Measurements from ENCODE around the gene TFAP2B. TPM values are rescaled to one million over a fixed set of nuclear protein-coding genes. Genes with fewer than 3 reads are reported as not detected.

The TFAP2B gene
- total RNA-seq: not detected
- 0 reads per million in 2 donors for total RNA-seq

GRCh38 chr6:50818673-50819072 lies at the start of gene TFAP2B:
Gene TFAP2B (plus strand): TSS chr6:50818871. CDS start chr6:50818892, 21 bp downstream.
- Mint-ChIP-seq H3K27ac (no peak within 1 kb of the TSS), H3K4me1 (peaks cover 15% of the 10 kb centered on the region), H3K36me3 (ENCODE audit: low read depth) (peaks cover 11% of the 10 kb centered on the region), H3K4me3 (peak within 1 kb of the TSS; percentile 37), H3K27me3 (peaks cover 78% of the 10 kb centered on the region)
- ATAC-seq (no peak), DNase-seq (no peak)
- no peaks in the 10 kb centered on the region for H3K9me3 ChIP-seq (ENCODE audit: control insufficient read depth, low read length, poor library complexity, severe bottlenecking)

- Mint-ChIP-seq H3K27me3 (no peaks in the 10 kb centered on the region), H3K27ac (no peak overlapping the region), H3K4me1 (no peaks in the 10 kb centered on the region), H3K36me3 (ENCODE audit: low read depth) (no peaks in the 10 kb centered on the region), H3K4me3 (no peak overlapping the region)
- H3K9me3 ChIP-seq (ENCODE audit: control insufficient read depth, low read length, poor library complexity, severe bottlenecking): no peaks in the 10 kb centered on the region
- DNase-seq: no peak
- ATAC-seq: no peak
Measured at GRCh38 chr6:50778696-50779095, 40.0 kb upstream of the TFAP2B start.

GRCh38 chr6:50780382-50780781 lies 38.3 kb upstream of the TFAP2B start:
- H3K27ac Mint-ChIP-seq: no peak overlapping the region
- no peaks in the 10 kb centered on the region for H3K9me3 ChIP-seq (ENCODE audit: control insufficient read depth, low read length, poor library complexity, severe bottlenecking)
- H3K36me3 Mint-ChIP-seq (ENCODE audit: low read depth): no peaks in the 10 kb centered on the region
- H3K4me1 Mint-ChIP-seq: no peaks in the 10 kb centered on the region
- no peak for ATAC-seq
- no peak overlapping the region for H3K4me3 Mint-ChIP-seq
- no peaks in the 10 kb centered on the region for H3K27me3 Mint-ChIP-seq
- no peak for DNase-seq

- Mint-ChIP-seq H3K4me3 (no peak overlapping the region), H3K27ac (no peak overlapping the region), H3K4me1 (no peaks in the 10 kb centered on the region), H3K27me3 (no peaks in the 10 kb centered on the region), H3K36me3 (ENCODE audit: low read depth) (no peaks in the 10 kb centered on the region)
- no peak for ATAC-seq
- no peaks in the 10 kb centered on the region for H3K9me3 ChIP-seq (ENCODE audit: control insufficient read depth, low read length, poor library complexity, severe bottlenecking)
- DNase-seq: no peak
Measured at GRCh38 chr6:50785921-50786320, 32.8 kb upstream of the TFAP2B start.

- no peaks in the 10 kb centered on the region for H3K27me3 Mint-ChIP-seq
- no peaks in the 10 kb centered on the region for H3K4me1 Mint-ChIP-seq
- H3K36me3 Mint-ChIP-seq (ENCODE audit: low read depth): no peaks in the 10 kb centered on the region
- H3K4me3 Mint-ChIP-seq: no peak overlapping the region
- H3K9me3 ChIP-seq (ENCODE audit: control insufficient read depth, low read length, poor library complexity, severe bottlenecking): no peaks in the 10 kb centered on the region
- no peak overlapping the region for H3K27ac Mint-ChIP-seq
- DNase-seq: no peak
- ATAC-seq: no peak
Measured at GRCh38 chr6:50791900-50792508, 26.7 kb upstream of the TFAP2B start.

GRCh38 chr6:50792771-50793170 lies 25.9 kb upstream of the TFAP2B start:
- H3K27ac Mint-ChIP-seq: no peak overlapping the region
- no peak for ATAC-seq
- no peaks in the 10 kb centered on the region for H3K36me3 Mint-ChIP-seq (ENCODE audit: low read depth)
- H3K27me3 Mint-ChIP-seq: no peaks in the 10 kb centered on the region
- H3K9me3 ChIP-seq (ENCODE audit: control insufficient read depth, low read length, poor library complexity, severe bottlenecking): no peaks in the 10 kb centered on the region
- H3K4me3 Mint-ChIP-seq: no peak overlapping the region
- DNase-seq: no peak
- no peaks in the 10 kb centered on the region for H3K4me1 Mint-ChIP-seq

GRCh38 chr6:50795574-50795973 lies 23.1 kb upstream of the TFAP2B start:
- Mint-ChIP-seq H3K27me3 (no peaks in the 10 kb centered on the region), H3K36me3 (ENCODE audit: low read depth) (no peaks in the 10 kb centered on the region), H3K4me1 (no peaks in the 10 kb centered on the region), H3K4me3 (no peak overlapping the region), H3K27ac (no peak overlapping the region)
- no peaks in the 10 kb centered on the region for H3K9me3 ChIP-seq (ENCODE audit: control insufficient read depth, low read length, poor library complexity, severe bottlenecking)
- ATAC-seq: no peak
- no peak for DNase-seq

GRCh38 chr6:50804283-50804682 lies 14.4 kb upstream of the TFAP2B start:
- H3K27ac Mint-ChIP-seq: no peak overlapping the region
- no peak for ATAC-seq
- no peaks in the 10 kb centered on the region for H3K36me3 Mint-ChIP-seq (ENCODE audit: low read depth)
- no peaks in the 10 kb centered on the region for H3K9me3 ChIP-seq (ENCODE audit: control insufficient read depth, low read length, poor library complexity, severe bottlenecking)
- no peaks in the 10 kb centered on the region for H3K4me1 Mint-ChIP-seq
- no peak for DNase-seq
- H3K4me3 Mint-ChIP-seq: no peak overlapping the region
- H3K27me3 Mint-ChIP-seq: no peaks in the 10 kb centered on the region

- no peak for ATAC-seq
- DNase-seq: no peak
- H3K4me3 Mint-ChIP-seq: no peak overlapping the region
- no peaks in the 10 kb centered on the region for H3K4me1 Mint-ChIP-seq
- peaks cover 5% of the 10 kb centered on the region for H3K27me3 Mint-ChIP-seq
- H3K9me3 ChIP-seq (ENCODE audit: control insufficient read depth, low read length, poor library complexity, severe bottlenecking): no peaks in the 10 kb centered on the region
- H3K27ac Mint-ChIP-seq: no peak overlapping the region
- H3K36me3 Mint-ChIP-seq (ENCODE audit: low read depth): no peaks in the 10 kb centered on the region
Measured at GRCh38 chr6:50807035-50807434, 11.6 kb upstream of the TFAP2B start.

- H3K9me3 ChIP-seq (ENCODE audit: control insufficient read depth, low read length, poor library complexity, severe bottlenecking): no peaks in the 10 kb centered on the region
- peak overlapping the region; percentile 80 for H3K4me3 Mint-ChIP-seq
- H3K36me3 Mint-ChIP-seq (ENCODE audit: low read depth): peaks cover 6% of the 10 kb centered on the region
- H3K4me1 Mint-ChIP-seq: peaks cover 6% of the 10 kb centered on the region
- peaks cover 62% of the 10 kb centered on the region for H3K27me3 Mint-ChIP-seq
- no peak for ATAC-seq
- no peak overlapping the region for H3K27ac Mint-ChIP-seq
- no peak for DNase-seq
Measured at GRCh38 chr6:50815436-50816114, 3.1 kb upstream of the TFAP2B start.

GRCh38 chr6:50816115-50816675 lies 2.5 kb upstream of the TFAP2B start:
- DNase-seq (peak; percentile 14 to 25 (median 19)), ATAC-seq (peak; percentile 42)
- peaks cover 8% of the 10 kb centered on the region for H3K4me1 Mint-ChIP-seq
- no peak overlapping the region for H3K27ac Mint-ChIP-seq
- H3K9me3 ChIP-seq (ENCODE audit: control insufficient read depth, low read length, poor library complexity, severe bottlenecking): no peaks in the 10 kb centered on the region
- H3K36me3 Mint-ChIP-seq (ENCODE audit: low read depth): peaks cover 6% of the 10 kb centered on the region
- peaks cover 66% of the 10 kb centered on the region for H3K27me3 Mint-ChIP-seq
- peak overlapping the region; percentile 80 for H3K4me3 Mint-ChIP-seq

- H3K36me3 Mint-ChIP-seq (ENCODE audit: low read depth): peaks cover 10% of the 10 kb centered on the region
- no peak overlapping the region for H3K4me3 Mint-ChIP-seq
- H3K27ac Mint-ChIP-seq: no peak overlapping the region
- ATAC-seq (no peak), DNase-seq (no peak)
- H3K9me3 ChIP-seq (ENCODE audit: control insufficient read depth, low read length, poor library complexity, severe bottlenecking): no peaks in the 10 kb centered on the region
- H3K4me1 Mint-ChIP-seq: peaks cover 14% of the 10 kb centered on the region
- H3K27me3 Mint-ChIP-seq: peaks cover 72% of the 10 kb centered on the region
Measured at GRCh38 chr6:50816947-50817645, 1.6 kb upstream of the TFAP2B start.

GRCh38 chr6:50817646-50817950 lies 1.1 kb upstream of the TFAP2B start:
- peaks cover 15% of the 10 kb centered on the region for H3K4me1 Mint-ChIP-seq
- H3K36me3 Mint-ChIP-seq (ENCODE audit: low read depth): peaks cover 11% of the 10 kb centered on the region
- peaks cover 73% of the 10 kb centered on the region for H3K27me3 Mint-ChIP-seq
- no peaks in the 10 kb centered on the region for H3K9me3 ChIP-seq (ENCODE audit: control insufficient read depth, low read length, poor library complexity, severe bottlenecking)
- ATAC-seq: no peak
- no peak overlapping the region for H3K27ac Mint-ChIP-seq
- DNase-seq: no peak
- H3K4me3 Mint-ChIP-seq: no peak overlapping the region
